HL-60 (cell line): ENCODE data around the gene CDC42EP3.

Source experiments
- DNase-seq, 2 experiments: peaks; one replicate each; pipeline ENCODE4 v3.0.0-alpha.2; 2010 to 2020; ENCODE audit warnings: low read depth in 1 of 2, low spot score in 1 of 2
- H3K27ac ChIP-seq: fragments of 250-450 bp; sonication (Bioruptor Pico); replicated peaks from 2 replicates; pipeline ENCODE4 v1.5.1; 2020; ENCODE audit warnings: mild to moderate bottlenecking, moderate library complexity
- H3K27me3 ChIP-seq: fragments of 250-450 bp; sonication (Bioruptor Pico); 2 replicates; pipeline ENCODE4 v1.5.1; 2021; ENCODE audit warnings: mild to moderate bottlenecking, moderate library complexity; ENCODE audit not compliant: insufficient read depth, poor library complexity, severe bottlenecking
- H3K4me3 ChIP-seq: replicated peaks from 2 replicates; pipeline ENCODE4 v1.5.1; 2011; ENCODE audit warnings: mild to moderate bottlenecking, control low read depth, low read length; ENCODE audit not compliant: insufficient read depth
- GABPA ChIP-seq: IDR thresholded peaks from 2 replicates; pipeline ENCODE4 v1.6.1; 2012; ENCODE audit warnings: low read depth
- POLR2AphosphoS5 ChIP-seq: IDR thresholded peaks from 2 replicates; pipeline ENCODE4 v1.6.1; 2012; ENCODE audit warnings: low read depth
- SPI1 ChIP-seq: IDR thresholded peaks from 2 replicates; pipeline ENCODE4 v1.6.1; 2012; ENCODE audit warnings: low read depth, mild to moderate bottlenecking, borderline replicate concordance
- TF ChIP-seq, protein P1 (sequence below): IDR thresholded peaks from one replicate; pipeline ENCODE4 v1.5.1; 2011; ENCODE audit warnings: low read length, control low read depth, inconsistent platforms; ENCODE audit not compliant: insufficient read depth
- TF ChIP-seq, protein P2 (sequence below): IDR thresholded peaks from 2 replicates; pipeline ENCODE4 v1.6.1; 2012; ENCODE audit warnings: low read depth; ENCODE audit not compliant: insufficient replicate concordance

CDC42EP3 gene

DNA sequence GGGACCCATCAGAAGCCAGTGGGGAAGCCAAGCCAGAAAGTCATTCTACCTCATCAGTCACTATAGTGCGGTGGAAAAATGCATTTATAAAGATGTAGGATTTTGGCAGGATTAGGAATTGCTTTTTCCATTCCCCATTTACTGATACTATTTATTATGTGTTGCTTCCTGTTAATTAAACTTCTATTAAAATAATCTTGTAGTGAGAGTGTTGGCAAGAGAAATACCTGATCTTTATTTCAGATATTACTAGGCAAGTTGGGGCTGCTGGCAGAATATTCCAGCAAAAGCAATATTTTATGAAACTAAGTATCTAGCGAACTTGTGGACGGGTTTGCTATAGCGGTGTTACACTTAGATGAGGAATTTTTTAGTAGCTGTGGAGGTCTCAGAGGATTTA is 23.9 kb upstream of the CDC42EP3 start:
- no peak overlapping the region for H3K4me3 ChIP-seq
- TF ChIP-seq SPI1 (no peak), GABPA (no peak), POLR2AphosphoS5 (no peak)
- TF ChIP-seq, protein P1, sequence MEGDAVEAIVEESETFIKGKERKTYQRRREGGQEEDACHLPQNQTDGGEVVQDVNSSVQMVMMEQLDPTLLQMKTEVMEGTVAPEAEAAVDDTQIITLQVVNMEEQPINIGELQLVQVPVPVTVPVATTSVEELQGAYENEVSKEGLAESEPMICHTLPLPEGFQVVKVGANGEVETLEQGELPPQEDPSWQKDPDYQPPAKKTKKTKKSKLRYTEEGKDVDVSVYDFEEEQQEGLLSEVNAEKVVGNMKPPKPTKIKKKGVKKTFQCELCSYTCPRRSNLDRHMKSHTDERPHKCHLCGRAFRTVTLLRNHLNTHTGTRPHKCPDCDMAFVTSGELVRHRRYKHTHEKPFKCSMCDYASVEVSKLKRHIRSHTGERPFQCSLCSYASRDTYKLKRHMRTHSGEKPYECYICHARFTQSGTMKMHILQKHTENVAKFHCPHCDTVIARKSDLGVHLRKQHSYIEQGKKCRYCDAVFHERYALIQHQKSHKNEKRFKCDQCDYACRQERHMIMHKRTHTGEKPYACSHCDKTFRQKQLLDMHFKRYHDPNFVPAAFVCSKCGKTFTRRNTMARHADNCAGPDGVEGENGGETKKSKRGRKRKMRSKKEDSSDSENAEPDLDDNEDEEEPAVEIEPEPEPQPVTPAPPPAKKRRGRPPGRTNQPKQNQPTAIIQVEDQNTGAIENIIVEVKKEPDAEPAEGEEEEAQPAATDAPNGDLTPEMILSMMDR: no peak
- TF ChIP-seq, protein P2, sequence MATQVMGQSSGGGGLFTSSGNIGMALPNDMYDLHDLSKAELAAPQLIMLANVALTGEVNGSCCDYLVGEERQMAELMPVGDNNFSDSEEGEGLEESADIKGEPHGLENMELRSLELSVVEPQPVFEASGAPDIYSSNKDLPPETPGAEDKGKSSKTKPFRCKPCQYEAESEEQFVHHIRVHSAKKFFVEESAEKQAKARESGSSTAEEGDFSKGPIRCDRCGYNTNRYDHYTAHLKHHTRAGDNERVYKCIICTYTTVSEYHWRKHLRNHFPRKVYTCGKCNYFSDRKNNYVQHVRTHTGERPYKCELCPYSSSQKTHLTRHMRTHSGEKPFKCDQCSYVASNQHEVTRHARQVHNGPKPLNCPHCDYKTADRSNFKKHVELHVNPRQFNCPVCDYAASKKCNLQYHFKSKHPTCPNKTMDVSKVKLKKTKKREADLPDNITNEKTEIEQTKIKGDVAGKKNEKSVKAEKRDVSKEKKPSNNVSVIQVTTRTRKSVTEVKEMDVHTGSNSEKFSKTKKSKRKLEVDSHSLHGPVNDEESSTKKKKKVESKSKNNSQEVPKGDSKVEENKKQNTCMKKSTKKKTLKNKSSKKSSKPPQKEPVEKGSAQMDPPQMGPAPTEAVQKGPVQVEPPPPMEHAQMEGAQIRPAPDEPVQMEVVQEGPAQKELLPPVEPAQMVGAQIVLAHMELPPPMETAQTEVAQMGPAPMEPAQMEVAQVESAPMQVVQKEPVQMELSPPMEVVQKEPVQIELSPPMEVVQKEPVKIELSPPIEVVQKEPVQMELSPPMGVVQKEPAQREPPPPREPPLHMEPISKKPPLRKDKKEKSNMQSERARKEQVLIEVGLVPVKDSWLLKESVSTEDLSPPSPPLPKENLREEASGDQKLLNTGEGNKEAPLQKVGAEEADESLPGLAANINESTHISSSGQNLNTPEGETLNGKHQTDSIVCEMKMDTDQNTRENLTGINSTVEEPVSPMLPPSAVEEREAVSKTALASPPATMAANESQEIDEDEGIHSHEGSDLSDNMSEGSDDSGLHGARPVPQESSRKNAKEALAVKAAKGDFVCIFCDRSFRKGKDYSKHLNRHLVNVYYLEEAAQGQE: no peak
- no peak for DNase-seq

DNA sequence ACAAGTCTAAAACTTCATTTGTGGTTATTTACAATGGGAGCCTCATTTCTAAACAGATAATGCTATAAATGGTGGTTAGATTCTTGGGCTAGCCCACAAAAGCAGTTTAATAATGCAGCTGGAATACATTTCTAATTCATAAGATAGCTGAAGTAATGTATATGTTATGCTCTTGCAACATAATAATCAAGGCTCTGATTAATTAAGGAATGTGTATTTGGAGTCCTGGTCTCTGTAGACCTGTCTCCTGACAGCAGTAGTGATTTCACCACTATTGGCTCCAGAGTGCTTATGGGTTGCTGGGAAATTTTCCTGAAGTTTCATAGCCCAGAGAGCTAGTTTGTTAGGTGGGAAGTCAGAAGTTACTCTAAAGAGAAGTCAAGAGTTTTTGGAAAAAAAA is 21.3 kb upstream of the CDC42EP3 start:
- H3K27me3 ChIP-seq: no peaks in the 10 kb centered on the region
- no peak overlapping the region for H3K27ac ChIP-seq
- no peak for TF ChIP-seq POLR2AphosphoS5
- TF ChIP-seq, protein P1: no peak
- no peak for TF ChIP-seq GABPA
- TF ChIP-seq, protein P2: no peak
- TF ChIP-seq SPI1: no peak
- no peak for DNase-seq
- no peak overlapping the region for H3K4me3 ChIP-seq

More for the DNA sequence above, 23.9 kb upstream of the CDC42EP3 start:
- Histone ChIP-seq H3K27me3 (no peaks in the 10 kb centered on the region), H3K27ac (no peak overlapping the region)

DNA sequence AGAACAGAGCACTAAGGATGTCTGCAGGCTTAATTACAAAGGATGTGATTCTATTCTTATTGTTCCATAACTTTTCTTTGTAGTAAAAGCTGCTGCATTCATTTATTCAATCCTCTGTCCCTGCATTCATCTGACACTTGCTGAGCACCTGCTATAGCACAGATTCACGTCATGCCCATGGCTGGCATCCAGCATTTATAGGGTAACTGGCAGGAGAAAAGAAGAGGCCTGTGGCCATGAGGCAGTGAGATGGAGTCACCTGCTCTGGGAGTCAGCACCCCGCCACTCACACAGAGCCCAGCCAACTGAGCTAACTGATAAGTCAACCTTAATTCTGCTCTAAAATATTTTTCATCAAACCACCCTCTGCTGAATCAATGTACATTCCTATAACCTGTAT is 18.3 kb upstream of the CDC42EP3 start:
- Histone ChIP-seq H3K4me3 (no peak overlapping the region), H3K27me3 (no peaks in the 10 kb centered on the region), H3K27ac (no peak overlapping the region)
- TF ChIP-seq, protein P2: no peak
- TF ChIP-seq, protein P1: no peak
- TF ChIP-seq SPI1 (no peak), GABPA (no peak), POLR2AphosphoS5 (no peak)
- DNase-seq: no peak
